NCI-H446 treated with DMSO at 0.1 percent for 48 hours (cell line): ENCODE data around the gene PSKH1.
"Not testable (repeated sequence)": the region's sequence is repeated elsewhere in the genome, so short reads cannot be mapped to it uniquely, and the experiment has no call there.

Experiments
- DNase-seq: peaks from one replicate; lab custom pipeline; 2025; lab: John Stamatoyannopoulos, UW

PSKH1 gene

GRCh38 chr16:67924140-67924906 is 31.3 kb downstream of the PSKH1 start:
- no peak for DNase-seq

DNA sequence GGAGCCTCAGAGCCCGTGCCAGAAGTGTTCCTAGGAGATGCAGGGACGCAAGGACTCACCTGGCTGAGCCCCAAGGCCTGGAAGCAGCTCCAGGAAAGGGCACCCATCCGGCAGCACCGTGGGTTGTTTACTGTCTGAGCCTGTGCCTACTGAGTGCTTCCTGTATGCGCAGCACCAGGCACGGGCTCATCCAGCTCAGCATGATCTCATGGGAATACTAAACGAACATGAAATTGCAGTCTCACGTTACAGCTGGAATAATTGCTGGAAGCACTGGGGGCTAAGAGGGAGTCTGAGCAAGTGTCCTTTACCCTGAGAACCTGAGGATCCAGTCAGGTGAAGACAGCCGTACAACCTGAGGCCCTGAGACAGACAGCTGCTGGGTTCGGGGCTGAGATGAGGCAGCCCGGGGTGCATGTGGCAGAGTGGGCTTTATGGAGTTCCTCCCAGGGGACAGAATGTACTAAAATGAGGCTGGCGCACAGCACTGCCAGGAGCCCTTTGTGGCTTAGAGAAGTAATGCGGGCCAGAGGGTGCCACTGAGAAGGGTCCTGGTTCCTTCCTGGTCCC is 33.2 kb downstream of the PSKH1 start:
- no peak for DNase-seq

- no peak for DNase-seq
Measured at GRCh38 chr16:67927131-67927941, 34.3 kb downstream of the PSKH1 start.

GRCh38 chr16:67928147-67928546 is 35.1 kb downstream of the PSKH1 start:
- no peak for DNase-seq

DNA sequence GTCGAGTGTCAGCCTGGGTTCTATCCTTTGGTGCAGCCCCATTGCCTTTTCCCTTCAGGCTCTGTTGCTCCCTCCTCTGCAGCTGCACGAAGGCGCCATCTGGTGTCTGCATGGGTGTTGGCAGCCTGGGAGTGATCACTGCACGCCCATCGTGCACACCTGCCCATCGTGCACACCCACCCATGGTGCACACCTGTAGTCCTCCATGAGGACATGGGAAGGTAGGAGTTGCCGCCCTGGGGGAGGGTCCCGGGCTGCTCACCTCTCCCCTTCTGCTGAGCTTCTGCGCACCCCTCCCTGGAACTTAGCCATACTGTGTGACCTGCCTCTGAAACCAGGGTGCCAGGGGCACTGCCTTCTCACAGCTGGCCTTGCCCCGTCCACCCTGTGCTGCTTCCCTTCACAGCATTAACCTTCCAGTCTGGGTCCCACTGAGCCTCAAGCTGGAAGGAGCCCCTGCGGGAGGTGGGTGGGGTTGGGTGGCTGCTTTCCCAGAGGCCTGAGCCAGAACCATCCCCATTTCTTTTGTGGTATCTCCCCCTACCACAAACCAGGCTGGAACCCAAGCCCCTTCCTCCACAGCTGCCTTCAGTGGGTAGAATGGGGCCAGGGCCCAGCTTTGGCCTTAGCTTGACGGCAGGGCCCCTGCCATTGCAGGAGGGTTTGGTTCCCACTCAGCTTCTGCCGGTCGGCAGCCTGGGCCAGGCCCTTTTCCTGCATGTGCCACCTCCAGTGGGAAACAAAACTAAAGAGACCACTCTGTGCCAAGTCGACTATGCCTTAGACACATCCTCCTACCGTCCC is 35.7 kb downstream of the PSKH1 start:
- no peak for DNase-seq

GRCh38 chr16:67930191-67930590 is 37.1 kb downstream of the PSKH1 start:
- DNase-seq, result no peak

DNA sequence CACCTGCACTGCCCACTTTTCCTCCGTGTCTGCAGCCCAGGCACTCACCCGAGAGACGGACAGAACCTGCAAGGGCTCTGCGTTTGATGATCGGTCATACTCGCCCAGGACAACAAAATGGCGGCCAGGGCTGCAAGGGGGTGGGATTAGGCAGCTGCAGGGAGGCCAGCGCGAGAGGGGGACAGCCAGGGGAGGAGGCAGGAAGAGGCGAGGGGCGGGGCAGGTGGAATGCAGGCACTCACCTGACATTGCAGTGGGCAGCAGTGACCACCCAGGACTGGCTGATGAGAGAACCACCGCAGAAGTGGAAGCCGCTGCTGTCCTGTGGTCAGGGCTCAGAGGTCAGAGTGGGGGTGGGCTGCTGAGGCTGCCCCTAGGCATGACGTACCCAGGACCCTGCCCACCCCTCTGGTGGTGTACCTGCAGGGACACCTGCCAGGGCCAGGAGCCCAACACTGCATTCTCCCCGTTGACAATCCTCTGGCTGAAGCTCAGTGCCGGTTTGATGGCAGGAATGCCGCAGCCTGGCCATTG is 37.7 kb downstream of the PSKH1 start:
- DNase-seq, result no peak

DNA sequence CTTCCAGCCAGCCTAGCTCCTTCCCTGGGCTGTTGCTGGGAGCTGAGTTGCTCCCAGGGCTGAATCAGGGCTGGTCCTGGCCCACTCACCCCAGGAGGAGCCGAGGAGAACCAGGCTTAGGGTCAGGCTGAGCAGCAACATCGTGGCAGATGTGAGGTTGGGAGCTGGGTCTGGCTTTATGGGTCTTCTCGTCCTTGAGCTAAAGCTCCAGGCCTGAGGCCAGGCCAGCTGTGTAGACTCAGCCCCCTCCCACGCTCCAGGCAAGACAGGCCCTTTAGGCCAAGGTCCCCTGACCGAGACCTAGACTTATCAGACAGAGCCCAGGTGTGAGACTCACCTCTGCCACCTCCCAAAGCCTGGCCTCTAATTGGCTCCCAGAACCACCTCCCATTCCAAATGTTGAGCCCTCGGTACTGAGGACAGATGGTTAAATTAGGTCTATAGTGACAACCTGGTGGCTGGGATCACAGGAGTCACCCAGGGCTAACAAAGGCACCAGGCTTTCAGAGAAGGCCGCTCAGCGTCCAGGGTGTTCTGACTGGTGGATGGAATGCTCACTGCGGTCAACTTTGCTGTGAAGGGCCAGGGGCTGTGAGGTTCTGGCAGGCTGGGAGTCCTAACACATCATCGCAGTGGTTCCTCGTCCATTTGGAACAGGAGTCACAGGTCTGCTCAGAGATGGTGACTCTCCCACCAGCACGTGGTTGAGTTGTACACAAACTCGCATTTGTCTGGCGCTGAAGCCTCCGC is 38.8 kb downstream of the PSKH1 start, which contains the start of gene CTRL:
TSS of gene CTRL (minus strand) at position 151 of the 750 bp plus-strand sequence. CDS start at position 141, 10 bp downstream.
- DNase-seq, result no peak

GRCh38 chr16:67932462-67932840 is 39.4 kb downstream of the PSKH1 start:
- DNase-seq, result no peak

GRCh38 chr16:67933805-67934204 is 40.8 kb downstream of the PSKH1 start:
- DNase-seq, result no peak

- no peak for DNase-seq
Measured at GRCh38 chr16:67934306-67935100, 41.4 kb downstream of the PSKH1 start.

DNA sequence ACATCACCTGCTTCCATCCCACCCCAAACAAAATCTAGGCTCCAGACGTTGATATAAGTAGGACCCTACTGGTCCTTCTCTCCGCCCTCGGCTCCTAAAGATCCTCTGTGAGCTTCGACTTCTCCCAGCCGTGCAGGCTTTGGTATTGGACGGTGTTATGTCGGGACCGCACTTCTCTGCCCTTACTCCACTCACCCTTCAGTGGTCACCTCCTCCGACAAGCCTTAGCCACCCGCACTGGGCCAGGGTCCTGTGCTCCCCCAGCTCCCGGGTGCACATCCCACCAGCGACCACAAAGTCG is 42.0 kb downstream of the PSKH1 start:
- no peak for DNase-seq

- peak; percentile 41 for DNase-seq
Measured at GRCh38 chr16:67935402-67936123, 42.5 kb downstream of the PSKH1 start.

DNA sequence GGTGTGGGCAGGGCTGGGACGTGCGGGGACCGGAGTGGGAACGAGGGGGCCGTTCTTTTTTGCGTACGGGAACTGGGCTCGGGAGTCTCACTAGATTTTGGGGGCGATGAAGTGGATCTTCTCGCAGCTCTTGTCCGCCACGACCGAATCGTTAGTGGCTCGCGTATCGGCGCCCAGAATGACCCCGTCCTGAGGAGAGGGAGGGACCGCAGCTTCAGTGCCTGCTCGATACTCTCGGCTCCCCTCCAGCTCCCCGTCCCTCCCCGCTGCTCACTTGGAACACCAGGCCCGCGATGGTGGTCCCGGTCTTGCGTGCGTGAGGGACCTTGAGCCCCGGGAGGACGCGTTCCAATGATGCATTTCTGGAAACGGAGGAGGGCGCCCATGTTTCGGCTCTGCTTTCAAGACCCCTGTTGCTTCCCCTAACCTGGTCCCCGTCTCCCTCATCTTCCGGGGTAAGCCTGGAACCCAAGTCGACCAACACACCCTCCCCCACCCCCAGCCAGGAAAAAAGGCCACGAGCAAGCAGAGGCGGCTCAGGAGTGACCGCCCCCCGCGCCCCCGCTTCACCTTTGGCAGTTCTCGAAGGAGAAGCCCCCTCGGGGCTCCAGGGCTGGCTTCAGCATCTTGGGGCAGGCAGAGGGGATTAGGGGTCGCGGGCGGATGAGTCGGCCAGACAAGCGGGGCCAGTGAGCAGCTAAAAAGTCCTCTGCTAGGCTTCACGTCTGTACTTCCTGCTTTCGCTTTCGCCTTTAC is 43.2 kb downstream of the PSKH1 start, which contains the start of gene PSMB10:
TSS of gene PSMB10 (minus strand) at position 727 of the 756 bp plus-strand sequence. CDS start at position 626, 101 bp downstream.
- DNase-seq, result no peak

DNA sequence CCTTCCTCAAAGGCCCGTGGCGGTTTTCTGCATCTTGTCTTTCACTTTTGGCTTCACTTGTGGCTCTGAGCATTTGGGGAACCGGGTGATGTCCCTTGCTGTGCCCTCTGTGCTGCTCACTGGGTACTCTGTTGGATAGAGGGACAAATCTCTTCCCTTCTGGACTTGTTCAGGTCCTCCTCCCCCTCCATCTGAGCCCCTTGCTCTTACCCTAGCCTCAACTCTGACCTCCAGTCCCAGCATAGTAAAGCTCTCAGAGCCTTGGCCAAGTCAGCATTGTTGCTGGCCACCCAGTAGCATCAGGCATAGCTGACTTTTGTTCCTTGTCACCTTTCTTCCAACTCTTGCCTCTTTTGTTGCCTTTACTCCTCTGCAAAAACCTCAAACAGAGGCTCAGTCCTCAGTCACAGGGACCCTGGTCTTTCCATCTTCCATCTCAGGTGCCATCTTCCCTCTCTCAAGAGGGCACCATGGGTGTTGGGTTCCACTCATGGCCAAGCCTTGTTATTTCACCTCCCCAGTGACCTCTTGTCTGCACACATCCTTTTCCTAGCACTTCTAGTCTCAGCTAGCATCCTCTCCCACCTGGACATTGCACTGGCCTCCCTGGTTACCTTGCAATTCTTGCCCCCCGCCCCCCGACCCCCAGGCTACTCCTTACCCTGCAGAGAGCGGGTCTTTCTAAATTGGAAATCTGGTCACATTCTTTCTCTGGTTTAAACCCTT is 44.0 kb downstream of the PSKH1 start:
- no peak for DNase-seq

- DNase-seq, result not testable (repeated sequence)
Measured at GRCh38 chr16:67937713-67938112, 44.7 kb downstream of the PSKH1 start.

DNA sequence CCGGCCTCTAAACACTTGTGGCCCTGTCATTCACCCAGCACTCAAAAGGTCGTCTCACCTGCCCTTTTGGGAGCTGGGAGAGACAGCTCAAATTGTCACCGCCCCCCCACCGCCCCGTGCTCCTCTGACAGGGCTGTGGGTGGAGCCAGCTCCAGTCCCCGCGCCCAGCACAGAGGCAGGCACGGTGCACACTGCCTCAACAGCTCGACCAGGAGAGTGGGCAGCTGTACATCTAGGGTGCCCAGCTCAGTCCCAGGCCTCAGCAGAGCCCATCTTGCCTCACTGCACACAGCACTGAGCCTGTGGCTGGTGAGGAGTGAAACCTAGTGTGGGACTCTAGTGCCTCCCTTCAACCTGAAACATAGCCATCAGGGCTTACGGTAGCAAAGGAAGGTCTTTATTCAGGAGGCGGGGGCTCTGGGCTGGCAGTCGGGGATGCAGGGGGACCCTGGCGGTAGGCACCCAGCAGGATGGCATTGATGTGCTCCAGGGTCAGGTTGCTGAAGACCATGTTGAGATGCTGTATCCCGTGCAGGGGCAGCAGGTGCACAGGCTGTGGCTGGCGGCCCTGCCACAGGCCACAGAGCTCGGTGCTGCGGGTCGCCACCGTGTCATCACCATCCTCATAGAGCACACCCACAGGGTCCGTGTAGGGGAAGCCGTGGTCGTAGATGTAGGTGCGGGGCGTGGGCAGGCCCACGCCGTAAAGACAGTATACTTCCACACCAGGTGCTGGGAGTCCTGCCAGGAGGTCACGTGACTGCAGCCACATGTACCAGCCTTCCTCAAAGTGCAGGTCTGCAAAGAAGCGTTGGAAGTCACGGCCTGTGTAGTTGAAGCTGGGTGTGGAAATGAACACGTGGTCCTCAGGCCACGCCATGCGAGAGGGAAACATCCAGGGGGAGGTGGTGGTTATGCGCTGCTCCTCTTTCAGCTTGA is 46.7 kb downstream of the PSKH1 start:
- DNase-seq, result no peak
